Heart left ventricle (tissue), 13 donors: ENCODE data around the gene HSPB6.

ENCODE experiments used
- POLR2A ChIP-seq, 2 donors: fragments of 450-650 bp; IDR thresholded peaks; one replicate each; pipeline ENCODE4 v1.6.1; 2017; ENCODE audit warnings: antibody characterized with exemption in 2 of 2, mild to moderate bottlenecking in 2 of 2, moderate library complexity in 2 of 2
- TF ChIP-seq, protein P1 (sequence below), 12 donors: fragments of 200-600 bp; sonication (generic) in 4 of 12; IDR thresholded peaks; one replicate each; pipeline versions ENCODE4 v1.5.0 to v1.8.0; 2018 to 2022; ENCODE audit warnings: antibody characterized with exemption in 12 of 12, mild to moderate bottlenecking in 5 of 12
- donor health status: ischemic (EF 13 %, LVEDD 7.1; RV severe dilation, severe dysfunction).
- donor health status: DM: no; HTN: yes; CAD: no.
- donor health status: DM: no; HTN: no; CAD: no.
- donor health status: ischemic (EF 25% LVEDD 6.9; RV normal size, moderate dysfunction).
- donor health status: ischemic (EF 25% LVEDD 5.7; RV mildly dilated, moderate dysfunction).
- donor health status: ischemic (EF 35%, LVEDD 5.7; RV mildly dilated, moderate dysfunction).
- donor health status: nonischemic (EF 11% LVEDD 7.7; RV severe dilation, severe dysfunction).
- donor health status: DM: yes; HTN: yes; CAD: no.
- donor health status: PGD.
- donor health status: ischemic (EF 29% LVEDD 5.4; RV normal size, mild dysfunction).
- donor health status: nonischemic (EF 23%, LVEDD 6.1; RV moderate dilation, normal function).

- TF ChIP-seq, protein P1, sequence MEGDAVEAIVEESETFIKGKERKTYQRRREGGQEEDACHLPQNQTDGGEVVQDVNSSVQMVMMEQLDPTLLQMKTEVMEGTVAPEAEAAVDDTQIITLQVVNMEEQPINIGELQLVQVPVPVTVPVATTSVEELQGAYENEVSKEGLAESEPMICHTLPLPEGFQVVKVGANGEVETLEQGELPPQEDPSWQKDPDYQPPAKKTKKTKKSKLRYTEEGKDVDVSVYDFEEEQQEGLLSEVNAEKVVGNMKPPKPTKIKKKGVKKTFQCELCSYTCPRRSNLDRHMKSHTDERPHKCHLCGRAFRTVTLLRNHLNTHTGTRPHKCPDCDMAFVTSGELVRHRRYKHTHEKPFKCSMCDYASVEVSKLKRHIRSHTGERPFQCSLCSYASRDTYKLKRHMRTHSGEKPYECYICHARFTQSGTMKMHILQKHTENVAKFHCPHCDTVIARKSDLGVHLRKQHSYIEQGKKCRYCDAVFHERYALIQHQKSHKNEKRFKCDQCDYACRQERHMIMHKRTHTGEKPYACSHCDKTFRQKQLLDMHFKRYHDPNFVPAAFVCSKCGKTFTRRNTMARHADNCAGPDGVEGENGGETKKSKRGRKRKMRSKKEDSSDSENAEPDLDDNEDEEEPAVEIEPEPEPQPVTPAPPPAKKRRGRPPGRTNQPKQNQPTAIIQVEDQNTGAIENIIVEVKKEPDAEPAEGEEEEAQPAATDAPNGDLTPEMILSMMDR (IDR thresholded peaks at IDR 0.05) = no peak
- peak in 1 of 2 donors; percentile 16 for TF ChIP-seq POLR2A (IDR thresholded peaks at IDR 0.05)
Measured at GRCh38 chr19:35717665-35718344, 39.0 kb downstream of the HSPB6 start, which contains the start of gene KMT2B.
